Limb (tissue), 2 donors: Measurements from ENCODE around the gene APOM.

Experiments used
- DNase-seq, 2 donors: peaks; one replicate each; pipeline ENCODE4 v3.0.0-alpha.2; 2016; ENCODE audit errors: extremely low spot score in 2 of 2

The APOM gene

GRCh38 chr6:31658158-31658688 is 2.5 kb downstream of the APOM start:
- no peak for DNase-seq

- DNase-seq, result no peak
Observed at GRCh38 chr6:31658983-31659648, 3.4 kb downstream of the APOM start.

- no peak for DNase-seq
Observed at GRCh38 chr6:31659649-31660380, 4.1 kb downstream of the APOM start.

GRCh38 chr6:31660381-31661261 is 4.9 kb downstream of the APOM start, which contains the start of gene C6orf47:
TSS of gene C6orf47 (minus strand) at chr6:31660778. CDS start at chr6:31659947, 831 bp downstream.
- DNase-seq, result peak; percentile 89 to 90

GRCh38 chr6:31661262-31662123 is 5.8 kb downstream of the APOM start:
- no peak for DNase-seq

GRCh38 chr6:31662124-31662723 is 6.5 kb downstream of the APOM start:
- DNase-seq, result no peak

GRCh38 chr6:31663126-31663960 is 7.6 kb downstream of the APOM start:
- DNase-seq, result no peak

- DNase-seq, result no peak
Observed at GRCh38 chr6:31663961-31664789, 8.5 kb downstream of the APOM start.

GRCh38 chr6:31664790-31665500 is 9.3 kb downstream of the APOM start, which contains the start of gene GPANK1:
TSS of gene GPANK1 (minus strand) at chr6:31664997. CDS start at chr6:31664478, 519 bp downstream.
- DNase-seq, result peak; percentile 85 to 97

GRCh38 chr6:31665501-31666336 is 10.0 kb downstream of the APOM start, which contains the start of gene CSNK2B:
TSS of gene CSNK2B (plus strand) at chr6:31666080. CDS start at chr6:31666832, 752 bp downstream.
- peak; percentile 98 to 99 for DNase-seq

GRCh38 chr6:31666337-31666965 is 10.8 kb downstream of the APOM start:
- DNase-seq, result no peak

- no peak for DNase-seq
Observed at GRCh38 chr6:31669676-31670075, 14.0 kb downstream of the APOM start, which contains the start of gene LY6G5B. TSS of gene LY6G5B (plus strand) at chr6:31669976. CDS start at chr6:31670951, 975 bp downstream.

GRCh38 chr6:31676322-31676903 is 20.7 kb downstream of the APOM start:
- DNase-seq, result no peak

GRCh38 chr6:31676904-31677303 is 21.2 kb downstream of the APOM start:
- no peak for DNase-seq

- DNase-seq, result no peak
Observed at GRCh38 chr6:31677955-31678354, 22.3 kb downstream of the APOM start.
